NCI-H1105 treated with DMSO at 0.1 percent for 48 hours (cell line): ENCODE results near the gene UBQLN2.
"Not testable (repeated sequence)": the region's sequence is repeated elsewhere in the genome, so short reads cannot be mapped to it uniquely, and the experiment has no call there.

Source experiments
- DNase-seq: peaks from one replicate; lab custom pipeline; 2025; lab: John Stamatoyannopoulos, UW

UBQLN2 gene

GRCh38 chrX:56563231-56564161 is at the start of gene UBQLN2:
TSS of gene UBQLN2 (plus strand) at chrX:56563627. CDS start at chrX:56563874, 247 bp downstream.
- peak; percentile 84 for DNase-seq

GRCh38 chrX:56519642-56520041 is 43.8 kb upstream of the UBQLN2 start:
- no peak for DNase-seq

- DNase-seq, result not testable (repeated sequence)
These were observed 33.9 kb upstream of the UBQLN2 start for GRCh38 chrX:56529482-56530007.

GRCh38 chrX:56530011-56530410 is 33.4 kb upstream of the UBQLN2 start:
- DNase-seq, result no peak

- no peak for DNase-seq
These were observed 12.8 kb upstream of the UBQLN2 start for GRCh38 chrX:56550667-56551066.

- no peak for DNase-seq
These were observed 8.6 kb upstream of the UBQLN2 start for GRCh38 chrX:56554870-56555269.

- no peak for DNase-seq
These were observed 6.0 kb upstream of the UBQLN2 start for GRCh38 chrX:56557376-56557929.

- DNase-seq, result peak; percentile 33
These were observed 898 bp downstream of the UBQLN2 start for GRCh38 chrX:56564164-56564885.

- no peak for DNase-seq
These were observed 1.8 kb downstream of the UBQLN2 start for GRCh38 chrX:56564921-56565840.

- DNase-seq, result no peak
These were observed 6.1 kb downstream of the UBQLN2 start for GRCh38 chrX:56569378-56570057.

- no peak for DNase-seq
These were observed 9.5 kb downstream of the UBQLN2 start for GRCh38 chrX:56572975-56573374.

- no peak for DNase-seq
These were observed 11.4 kb downstream of the UBQLN2 start for GRCh38 chrX:56574861-56575260.

GRCh38 chrX:56576721-56577120 is 13.3 kb downstream of the UBQLN2 start:
- DNase-seq, result no peak

- DNase-seq, result no peak
These were observed 25.2 kb downstream of the UBQLN2 start for GRCh38 chrX:56588397-56589188.

GRCh38 chrX:56591830-56592229 is 28.4 kb downstream of the UBQLN2 start:
- not testable (repeated sequence) for DNase-seq

GRCh38 chrX:56600141-56600540 is 36.7 kb downstream of the UBQLN2 start:
- no peak for DNase-seq

- DNase-seq, result no peak
These were observed 37.6 kb downstream of the UBQLN2 start for GRCh38 chrX:56600987-56601386.

GRCh38 chrX:56615282-56615681 is 51.9 kb downstream of the UBQLN2 start:
- DNase-seq, result no peak
